ENCODE measurements around the gene TNNC1.

GRCh38 chr3:52477796-52478095 is 23.9 kb upstream of the TNNC1 start:
- TF ChIP-seq POLR2AphosphoS5 (IDR thresholded peaks at IDR 0.05) = no peak
- TF ChIP-seq POLR2A (IDR thresholded peaks at IDR 0.05; ENCODE audit: low read depth) = no peak
